Gastroesophageal sphincter (tissue), 3 donors: Measurements from ENCODE around the gene PDIA4.

Experiments
- EP300 ChIP-seq: sonication (generic); formaldehyde crosslinking; IDR thresholded peaks from one replicate; pipeline ENCODE4 v1.6.1; 2017; ENCODE audit warnings: antibody characterized with exemption, mild to moderate bottlenecking
- TF ChIP-seq, protein P1 (sequence below), 4 experiments: fragments of 200-600 bp in 2 of 4; fragments of 450-650 bp in 2 of 4; sonication (generic) in 1 of 4; IDR thresholded peaks; one replicate each; pipeline ENCODE4 v1.5.1; 2017 to 2019; ENCODE audit warnings: antibody characterized with exemption in 4 of 4, mild to moderate bottlenecking in 2 of 4, moderate library complexity in 2 of 4

GRCh38 chr7:149000961-149001360 is 27.3 kb downstream of the PDIA4 start:
- TF ChIP-seq, protein P1, sequence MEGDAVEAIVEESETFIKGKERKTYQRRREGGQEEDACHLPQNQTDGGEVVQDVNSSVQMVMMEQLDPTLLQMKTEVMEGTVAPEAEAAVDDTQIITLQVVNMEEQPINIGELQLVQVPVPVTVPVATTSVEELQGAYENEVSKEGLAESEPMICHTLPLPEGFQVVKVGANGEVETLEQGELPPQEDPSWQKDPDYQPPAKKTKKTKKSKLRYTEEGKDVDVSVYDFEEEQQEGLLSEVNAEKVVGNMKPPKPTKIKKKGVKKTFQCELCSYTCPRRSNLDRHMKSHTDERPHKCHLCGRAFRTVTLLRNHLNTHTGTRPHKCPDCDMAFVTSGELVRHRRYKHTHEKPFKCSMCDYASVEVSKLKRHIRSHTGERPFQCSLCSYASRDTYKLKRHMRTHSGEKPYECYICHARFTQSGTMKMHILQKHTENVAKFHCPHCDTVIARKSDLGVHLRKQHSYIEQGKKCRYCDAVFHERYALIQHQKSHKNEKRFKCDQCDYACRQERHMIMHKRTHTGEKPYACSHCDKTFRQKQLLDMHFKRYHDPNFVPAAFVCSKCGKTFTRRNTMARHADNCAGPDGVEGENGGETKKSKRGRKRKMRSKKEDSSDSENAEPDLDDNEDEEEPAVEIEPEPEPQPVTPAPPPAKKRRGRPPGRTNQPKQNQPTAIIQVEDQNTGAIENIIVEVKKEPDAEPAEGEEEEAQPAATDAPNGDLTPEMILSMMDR (IDR thresholded peaks at IDR 0.05), result no peak
- no peak for TF ChIP-seq EP300
